ENCODE measurements around the gene MKRN2. TPM values are rescaled to one million over a fixed set of nuclear protein-coding genes. Genes with fewer than 3 reads are reported as not detected.

The MKRN2 gene
- total and polyA plus RNA-seq, 9 of the 15 experiments (the other 6 are each of a cell fraction or from before 2014, with no cell fraction given) = 29.4 to 63.2 (median 42.9) TPM

DNA sequence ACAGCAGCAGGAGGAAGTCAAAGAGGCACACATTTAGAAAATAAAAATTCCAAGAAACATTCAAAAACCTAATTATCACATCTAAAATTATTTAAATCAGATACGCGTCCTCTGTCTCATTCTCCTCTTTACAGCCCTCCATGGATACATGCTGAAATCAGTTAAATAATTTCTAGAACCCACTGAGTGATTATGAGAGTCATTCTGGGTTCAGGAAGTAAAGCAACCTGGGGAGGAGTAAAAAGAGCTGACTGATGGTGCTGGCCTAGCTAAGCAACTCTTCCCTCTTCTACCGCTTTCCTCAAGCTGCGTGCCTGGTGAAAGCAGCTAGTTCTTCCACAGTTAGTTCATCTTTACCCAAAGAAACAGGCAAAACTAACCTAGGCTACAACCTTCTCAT is 58.4 kb downstream of the MKRN2 start:
- TF ChIP-seq CHD1 (IDR thresholded peaks at IDR 0.05; ENCODE audit: low read length) (no peak), ZFPM2 (CRISPR knock-in tag; IDR thresholded peaks at IDR 0.05) (no peak), IFI16 (CRISPR knock-in tag; IDR thresholded peaks at IDR 0.05) (no peak)
- Histone ChIP-seq H3K36me3 (ENCODE audit: control insufficient read depth, insufficient read depth, low read length) (peaks cover 71% of the 10 kb centered on the region), H3K4me3 (no peak overlapping the region), H3K9me3 (replicated peaks; ENCODE audit: control insufficient read depth, insufficient read depth, low read depth, low read length) (no peaks in the 10 kb centered on the region), H3K9ac (ENCODE audit: insufficient read depth in 1 of 2, low read depth in 2 of 2, low read length in 2 of 2) (no peak overlapping the region), H3K79me2 (ENCODE audit: control insufficient read depth, insufficient read depth, low read length) (peaks cover 72% of the 10 kb centered on the region), H3K4me2 (ENCODE audit: insufficient read depth, low read length) (no peak overlapping the region), H2AFZ (ENCODE audit: low read depth, low read length) (no peak overlapping the region), H3K4me1 (replicated peaks in 1 of 2; ENCODE audit: control insufficient read depth in 2 of 2, insufficient read depth in 2 of 2, low read length in 2 of 2) (no peaks in the 10 kb centered on the region), H4K20me1 (replicated peaks; ENCODE audit: control insufficient read depth, insufficient read depth, low read length) (peaks cover 10% of the 10 kb centered on the region; the same call in 1 of the 2 replicates), H3K27ac (ENCODE audit: extremely low read depth, low read depth, low read length) (0 out of 3 replicates have a peak overlapping the region, but pooled peaks have one; percentile 15), H3K27me3 (ENCODE audit: control insufficient read depth in 2 of 2, insufficient read depth in 2 of 2, low read length in 2 of 2) (no peaks in the 10 kb centered on the region), H3K9me1 (ENCODE audit: control insufficient read depth, insufficient read depth, low read length) (no peaks in the 10 kb centered on the region)
- POLR2A ChIA-PET = interaction anchor here (0.6 to 3.2 kb wide), 9 partner anchors 8 to 48 kb away, joined by 3 to 11 read pairs (median 4); partner anchors contain the start of gene RAF1
- intact Hi-C loops (cut with micrococcal nuclease) = no loop called here
- BruUV-seq (replicated peaks) = no TSS peak
- DNase-seq (ENCODE audit: extremely low read depth in 1 of 4, low spot score in 3 of 4) = no peak
- ATAC-seq = no peak
- in situ Hi-C loops (cut with MboI) = no loop called here
- CTCF ChIA-PET (ENCODE audit: low intra/inter-chr PET ratio) = no interaction called here
- WGBS (ENCODE audit: insufficient coverage, low coverage, missing lambda C conversion rate) = 95% methylated on average over 4 of the region's 4 CpGs
- FAIRE-seq = no peak

DNA sequence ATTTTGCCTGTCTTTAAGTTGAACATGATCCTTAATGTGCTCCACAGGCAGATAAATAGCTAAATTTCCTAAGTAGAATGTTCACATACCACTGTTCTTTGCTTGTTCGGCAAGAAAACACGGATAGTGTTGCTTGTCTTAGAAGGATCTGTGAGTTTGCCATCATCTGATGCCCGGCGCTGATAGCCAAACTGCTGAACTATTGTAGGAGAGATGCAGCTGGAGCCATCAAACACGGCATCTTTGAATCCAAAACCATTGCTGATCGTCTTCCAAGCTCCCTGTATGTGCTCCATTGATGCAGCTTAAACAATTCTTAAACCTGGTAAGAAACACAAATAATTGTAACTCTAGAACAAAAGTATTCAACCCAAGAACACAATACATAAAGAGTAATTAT is 61.5 kb downstream of the MKRN2 start:
- H3K4me1 ChIP-seq (replicated peaks in 1 of 2; ENCODE audit: control insufficient read depth in 2 of 2, insufficient read depth in 2 of 2, low read length in 2 of 2) = peaks cover 0 to 13% of the 10 kb centered on the region in 2 experiments; a peak in 2 of 5 replicates
- peaks cover 13% of the 10 kb centered on the region; the same call in 1 of the 2 replicates for H4K20me1 ChIP-seq (replicated peaks; ENCODE audit: control insufficient read depth, insufficient read depth, low read length)
- no TSS peak for BruUV-seq (replicated peaks)
- H3K27ac ChIP-seq (ENCODE audit: extremely low read depth, low read depth, low read length) = no peak overlapping the region
- POLR2A ChIA-PET = interaction anchor here (0.7 to 0.8 kb wide), 2 partner anchors 9 to 261 kb away, joined by 3 read pairs; no protein-coding TSS in a partner anchor
- H3K9me1 ChIP-seq (ENCODE audit: control insufficient read depth, insufficient read depth, low read length) = no peaks in the 10 kb centered on the region
- no peak for FAIRE-seq
- in situ Hi-C loops (cut with MboI) = no loop called here
- CTCF ChIA-PET (ENCODE audit: low intra/inter-chr PET ratio) = no interaction called here
- no peak for ATAC-seq
- no peaks in the 10 kb centered on the region for H3K27me3 ChIP-seq (ENCODE audit: control insufficient read depth in 2 of 2, insufficient read depth in 2 of 2, low read length in 2 of 2)
- no peak overlapping the region for H2AFZ ChIP-seq (ENCODE audit: low read depth, low read length)
- no peaks in the 10 kb centered on the region for H3K9me3 ChIP-seq (replicated peaks; ENCODE audit: control insufficient read depth, insufficient read depth, low read depth, low read length)
- 97% methylated on average over 6 of the region's 6 CpGs for WGBS (ENCODE audit: insufficient coverage, low coverage, missing lambda C conversion rate)
- no peak overlapping the region for H3K4me3 ChIP-seq
- H3K9ac ChIP-seq (ENCODE audit: insufficient read depth in 1 of 2, low read depth in 2 of 2, low read length in 2 of 2) = no peak overlapping the region
- intact Hi-C loops (cut with micrococcal nuclease) = no loop called here
- H3K4me2 ChIP-seq (ENCODE audit: insufficient read depth, low read length) = no peak overlapping the region
- no peak for TF ChIP-seq KAT7 (CRISPR knock-in tag; IDR thresholded peaks at IDR 0.05; ENCODE audit: borderline replicate concordance)
- no peak for TF ChIP-seq RBM39 (optimal IDR thresholded peaks at IDR 0.05; ENCODE audit: low read depth, low read length)
- TF ChIP-seq KDM5B (IDR thresholded peaks at IDR 0.05; ENCODE audit: insufficient replicate concordance, low read depth, low read length) = no peak
- no peak for TF ChIP-seq CREBBP (IDR thresholded peaks at IDR 0.05; ENCODE audit: low read depth, low read length)
- TF ChIP-seq, protein P1, sequence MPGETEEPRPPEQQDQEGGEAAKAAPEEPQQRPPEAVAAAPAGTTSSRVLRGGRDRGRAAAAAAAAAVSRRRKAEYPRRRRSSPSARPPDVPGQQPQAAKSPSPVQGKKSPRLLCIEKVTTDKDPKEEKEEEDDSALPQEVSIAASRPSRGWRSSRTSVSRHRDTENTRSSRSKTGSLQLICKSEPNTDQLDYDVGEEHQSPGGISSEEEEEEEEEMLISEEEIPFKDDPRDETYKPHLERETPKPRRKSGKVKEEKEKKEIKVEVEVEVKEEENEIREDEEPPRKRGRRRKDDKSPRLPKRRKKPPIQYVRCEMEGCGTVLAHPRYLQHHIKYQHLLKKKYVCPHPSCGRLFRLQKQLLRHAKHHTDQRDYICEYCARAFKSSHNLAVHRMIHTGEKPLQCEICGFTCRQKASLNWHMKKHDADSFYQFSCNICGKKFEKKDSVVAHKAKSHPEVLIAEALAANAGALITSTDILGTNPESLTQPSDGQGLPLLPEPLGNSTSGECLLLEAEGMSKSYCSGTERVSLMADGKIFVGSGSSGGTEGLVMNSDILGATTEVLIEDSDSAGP (CRISPR knock-in tag; IDR thresholded peaks at IDR 0.05) = no peak
- TF ChIP-seq ZC3H4 (CRISPR knock-in tag; IDR thresholded peaks at IDR 0.05; ENCODE audit: borderline replicate concordance) = no peak
- TF ChIP-seq ZNF583 (CRISPR knock-in tag; IDR thresholded peaks at IDR 0.05) = no peak
- no peak for TF ChIP-seq ZNF644 (tag; IDR thresholded peaks at IDR 0.05; ENCODE audit: low read depth)
- no peak for TF ChIP-seq SMC3 (conservative IDR thresholded peaks at IDR 0.05; ENCODE audit: insufficient read depth, low read depth, low read length)
- no peak for TF ChIP-seq CBX3 (IDR thresholded peaks at IDR 0.05; ENCODE audit: borderline replicate concordance in 1 of 2, low read length in 2 of 2)
- no peak for TF ChIP-seq GTF2E2 (tag; IDR thresholded peaks at IDR 0.05)
- DNase-seq (ENCODE audit: extremely low read depth in 1 of 4, low spot score in 3 of 4) = no peak
- H3K36me3 ChIP-seq (ENCODE audit: control insufficient read depth, insufficient read depth, low read length) = peaks cover 45% of the 10 kb centered on the region
- peaks cover 79% of the 10 kb centered on the region for H3K79me2 ChIP-seq (ENCODE audit: control insufficient read depth, insufficient read depth, low read length)
